Heart left ventricle (tissue), 16 donors: ENCODE measurements around the gene NKTR. TPM values are rescaled to one million over a fixed set of nuclear protein-coding genes. Genes with fewer than 3 reads are reported as not detected.

Experiments
- ATAC-seq, 4 donors: fragments of 200-7000 bp; cut with Tn5 transposase; one replicate each; pipeline ENCODE4 v1.9.1; 2020 to 2022; ENCODE audit warnings: moderate library complexity in 4 of 4, mild to moderate bottlenecking in 3 of 4, moderate number of reproducible peaks in 1 of 4
- DNase-seq, 5 donors: peaks; one replicate each; pipeline ENCODE4 v3.0.0-alpha.2; 2020
- H3K27ac ChIP-seq, 12 donors: fragments of 200-600 bp; sonication (generic) in 4 of 12; one replicate each; pipeline versions ENCODE4 v1.5.0 to v1.8.0; 2016 to 2022; ENCODE audit warnings: mild to moderate bottlenecking in 2 of 12
- H3K27me3 ChIP-seq, 9 donors: fragments of 200-600 bp; sonication (generic) in 2 of 9; one replicate each; pipeline versions ENCODE4 v1.5.1 to v1.8.0; 2016 to 2022; ENCODE audit warnings: mild to moderate bottlenecking in 3 of 9
- H3K36me3 ChIP-seq, 9 donors: fragments of 200-600 bp; sonication (generic) in 2 of 9; one replicate each; pipeline versions ENCODE4 v1.5.0 to v1.8.0; 2018 to 2022; ENCODE audit warnings: mild to moderate bottlenecking in 2 of 9
- H3K4me1 ChIP-seq, 12 donors: fragments of 200-600 bp; sonication (generic) in 4 of 12; one replicate each; pipeline versions ENCODE4 v1.5.0 to v1.8.0; 2016 to 2022; ENCODE audit warnings: mild to moderate bottlenecking in 3 of 12
- H3K4me3 ChIP-seq, 12 donors: fragments of 200-600 bp; sonication (generic) in 4 of 12; one replicate each; pipeline versions ENCODE4 v1.5.0 to v1.8.0; 2017 to 2022; ENCODE audit warnings: mild to moderate bottlenecking in 9 of 12, moderate library complexity in 4 of 12
- H3K9me3 ChIP-seq, 12 donors: fragments of 200-600 bp; sonication (generic) in 4 of 12; one replicate each; pipeline versions ENCODE4 v1.5.0 to v1.8.0; 2016 to 2022; ENCODE audit warnings: mild to moderate bottlenecking in 1 of 12
- CTCF ChIP-seq, 12 donors: fragments of 200-600 bp; sonication (generic) in 4 of 12; IDR thresholded peaks; one replicate each; pipeline versions ENCODE4 v1.5.0 to v1.8.0; 2018 to 2022; ENCODE audit warnings: antibody characterized with exemption in 12 of 12, mild to moderate bottlenecking in 5 of 12
- POLR2A ChIP-seq, 2 donors: fragments of 450-650 bp; IDR thresholded peaks; one replicate each; pipeline ENCODE4 v1.6.1; 2017; ENCODE audit warnings: antibody characterized with exemption in 2 of 2, mild to moderate bottlenecking in 2 of 2, moderate library complexity in 2 of 2
- WGBS, 4 donors: extraction: QIAGEN DNeasy Blood & Tissue Kit in 2 of 4; methylation state at CpG; one replicate each; pipeline versions ENCODE4 v1.1.5 to v1.1.7; 2013 to 2018; 5-methylcytosine and 5-hydroxymethylcytosine counted together
- intact Hi-C, 10 donors: fragments of 100-400 bp; cut with DNase I; formaldehyde crosslinking; loops; one replicate each; pipeline versions ENCODE4 v1.11.1 to v1.14.2; 2022
- polyA plus RNA-seq, 2 donors: library from polyadenylated mRNA; stranded (reverse); fragments of 200-250 nt; gene quantifications; one replicate each; pipeline ENCODE4 v1.2.3, GENCODE V29; 2013
- total RNA-seq, 9 donors: library from RNA; depleted of rRNA in 2 of 9; stranded (reverse); fragments of >200 nt in 2 of 9; fragmentation: NEBNext Ultra II Directional in 3 of 9; extraction: Animal tissue kit (Norgen Biotek cat#: 25700) in 3 of 9; gene quantifications; one replicate each; pipeline versions ENCODE4 v1.1.0 to v1.2.4, GENCODE V29; 2016 to 2023
- donor health status: ischemic (EF 13 %, LVEDD 7.1; RV severe dilation, severe dysfunction).
- donor health status: healthy with polysubstance abuse.
- donor health status: DM: no; HTN: yes; CAD: no.
- donor health status: DM: no; HTN: no; CAD: no.
- donor health status: ischemic (EF 25% LVEDD 6.9; RV normal size, moderate dysfunction).
- donor health status: ischemic (EF 25% LVEDD 5.7; RV mildly dilated, moderate dysfunction).
- donor health status: healthy.
- donor health status: DM: yes; HTN: yes; CAD: no.
- donor health status: ischemic (EF 35%, LVEDD 5.7; RV mildly dilated, moderate dysfunction).
- donor health status: nonischemic (EF 11% LVEDD 7.7; RV severe dilation, severe dysfunction).
- donor health status: DM: yes; HTN: yes; CAD: no.
- donor health status: PGD.
- donor health status: ischemic (EF 29% LVEDD 5.4; RV normal size, mild dysfunction).
- donor health status: nonischemic (EF 23%, LVEDD 6.1; RV moderate dilation, normal function).

Gene NKTR
- total and polyA plus RNA-seq, 11 donors, result 10.7 to 40.6 (median 20.9) TPM

- peaks cover 0 to 11% (median 0%) of the 10 kb centered on the region in 9 donors for H3K36me3 ChIP-seq
- peaks cover 0 to 3% (median 0%) of the 10 kb centered on the region in 9 donors for H3K27me3 ChIP-seq
- H3K9me3 ChIP-seq, result no peaks in the 10 kb centered on the region
- ATAC-seq (peak in 1 of 4 donors; percentile 3), DNase-seq (peak in 1 of 5 donors; percentile 6)
- WGBS, 4 donors, result 63 to 78% (median 67%) methylated on average over 7 to 10 of the region's 10 CpGs
- H3K4me1 ChIP-seq, result peaks cover 0 to 2% (median 0%) of the 10 kb centered on the region in 12 donors
- TF ChIP-seq POLR2A (IDR thresholded peaks at IDR 0.05), result no peak
- TF ChIP-seq CTCF (IDR thresholded peaks at IDR 0.05), result no peak
- intact Hi-C loops, result no loop called here
- peak overlapping the region in 1 of 12 donors; percentile 57 for H3K27ac ChIP-seq
- H3K4me3 ChIP-seq, result no peak overlapping the region
Observed at GRCh38 chr3:42690766-42691680, 90.5 kb downstream of the NKTR start.

- Histone ChIP-seq H3K36me3 (peaks cover 0 to 13% (median 0%) of the 10 kb centered on the region in 9 donors), H3K4me3 (no peak overlapping the region), H3K27ac (peak overlapping the region in 1 of 12 donors; percentile 57), H3K9me3 (no peaks in the 10 kb centered on the region), H3K4me1 (peaks cover 0 to 5% (median 0%) of the 10 kb centered on the region in 12 donors), H3K27me3 (no peaks in the 10 kb centered on the region)
- TF ChIP-seq CTCF (IDR thresholded peaks at IDR 0.05) (no peak), POLR2A (IDR thresholded peaks at IDR 0.05) (no peak)
- no peak for DNase-seq
- WGBS, 4 donors, result 71 to 84% (median 76%) methylated on average over 13 of the region's 13 CpGs
- ATAC-seq, result peak in 1 of 4 donors; percentile 6
- intact Hi-C loops, result no loop called here
Observed at GRCh38 chr3:42691816-42692666, 91.6 kb downstream of the NKTR start.

- TF ChIP-seq POLR2A (IDR thresholded peaks at IDR 0.05) (no peak), CTCF (IDR thresholded peaks at IDR 0.05) (no peak)
- Histone ChIP-seq H3K36me3 (peaks cover 0 to 18% (median 0%) of the 10 kb centered on the region in 9 donors), H3K4me1 (peaks cover 0 to 14% (median 0%) of the 10 kb centered on the region in 12 donors), H3K27me3 (no peaks in the 10 kb centered on the region), H3K27ac (peak overlapping the region in 2 of 12 donors; percentile 18 to 57), H3K4me3 (no peak overlapping the region), H3K9me3 (no peaks in the 10 kb centered on the region)
- 80 to 84% (median 83%) methylated on average over 15 to 17 of the region's 17 CpGs for WGBS, 4 donors
- DNase-seq (no peak), ATAC-seq (no peak)
- intact Hi-C loops, result no loop called here
Observed at GRCh38 chr3:42692667-42693529, 92.4 kb downstream of the NKTR start.
